GM12878 (cell line): Measurements from ENCODE around the gene MYH2. TPM values are rescaled to one million over a fixed set of nuclear protein-coding genes. Genes with fewer than 3 reads are reported as not detected.

Experiments
- ATAC-seq: fragments of 200-7000 bp; cut with Tn5 transposase; 3 replicates; pipeline ENCODE4 v1.9.1; 2020; ENCODE audit warnings: mild to moderate bottlenecking, moderate library complexity
- BruUV-seq: library from RNA; stranded (reverse); fragments of 400-500 nt; replicated peaks from 2 replicates; lab custom pipeline; 2021; lab: Mats Ljungman, UMichigan
- CTCF ChIA-PET: fragments of 300-600 bp; sonication (Branson Sonifier 250); formaldehyde crosslinking; extraction: SDS; loops from one replicate; lab custom pipeline; 2021; ENCODE audit warnings: inconsistent platforms; lab: Yijun Ruan, JAX
- POLR2A ChIA-PET: fragments of 350-600 bp; formaldehyde crosslinking; extraction: SDS; loops from one replicate; lab custom pipeline; 2021; ENCODE audit warnings: inconsistent platforms; lab: Charles Lee
- RAD21 ChIA-PET: fragments of 300-600 bp; sonication (Branson Sonifier 250); formaldehyde crosslinking; loops from one replicate; lab custom pipeline; 2023; ENCODE audit warnings: antibody characterized with exemption; ENCODE audit not compliant: unreplicated experiment; lab: Charles Lee
- SMC1A ChIA-PET: fragments of 300-600 bp; sonication (Branson Sonifier 250); formaldehyde crosslinking; loops from one replicate; lab custom pipeline; 2023; ENCODE audit not compliant: unreplicated experiment, uncharacterized antibody; lab: Charles Lee
- DNase-seq: peaks from one replicate; pipeline ENCODE4 v3.0.0-alpha.2; 2011; ENCODE audit warnings: low read depth, low spot score
- FAIRE-seq: peaks from 3 replicates; lab custom pipeline; 2011; peaks lifted over from hg19 to GRCh38; lab: Jason Lieb, UNC
- H2AFZ ChIP-seq: 2 replicates; pipeline ENCODE4 v1.6.0; 2011; ENCODE audit warnings: low read depth, low read length, control low read depth; ENCODE audit not compliant: control insufficient read depth
- H3K27ac ChIP-seq: 2 replicates; pipeline ENCODE4 v1.5.1; 2011; ENCODE audit warnings: control low read depth; ENCODE audit not compliant: control insufficient read depth, insufficient read depth
- H3K27me3 ChIP-seq, 2 experiments: replicated peaks in 1 of 2; 2 replicates each; pipeline versions ENCODE4 v1.6.0 to v1.6.1; 2011; ENCODE audit warnings: low read length in 1 of 2; ENCODE audit not compliant: control insufficient read depth in 2 of 2, insufficient read depth in 2 of 2
- H3K36me3 ChIP-seq, 2 experiments: 2 replicates each; pipeline ENCODE4 v1.5.1; 2011; ENCODE audit warnings: low read length in 1 of 2; ENCODE audit not compliant: control insufficient read depth in 2 of 2, insufficient read depth in 2 of 2
- H3K4me1 ChIP-seq: 2 replicates; pipeline ENCODE4 v1.6.1; 2011; ENCODE audit warnings: mild to moderate bottlenecking, low read length, moderate library complexity, mixed read lengths; ENCODE audit not compliant: control insufficient read depth, insufficient read depth
- H3K4me2 ChIP-seq: 2 replicates; pipeline ENCODE4 v1.6.0; 2011; ENCODE audit warnings: control low read depth; ENCODE audit not compliant: control insufficient read depth, insufficient read depth
- H3K4me3 ChIP-seq: fragments of 200-600 bp; sonication (generic); 2 replicates; pipeline ENCODE4 v1.5.1; 2016
- H3K79me2 ChIP-seq: 2 replicates; pipeline ENCODE4 v1.6.0; 2011; ENCODE audit warnings: low read length; ENCODE audit not compliant: control insufficient read depth, insufficient read depth
- H3K9ac ChIP-seq: 2 replicates; pipeline ENCODE4 v1.8.0; 2011; ENCODE audit warnings: low read length, control low read depth, mixed read lengths; ENCODE audit not compliant: control insufficient read depth, insufficient read depth
- H3K9me3 ChIP-seq: replicated peaks from 3 replicates; pipeline ENCODE4 v1.5.1; 2011; ENCODE audit warnings: mild to moderate bottlenecking, low read length; ENCODE audit not compliant: control insufficient read depth, insufficient read depth
- H4K20me1 ChIP-seq: 2 replicates; pipeline ENCODE4 v1.6.0; 2011; ENCODE audit not compliant: control insufficient read depth, insufficient read depth
- ATF3 ChIP-seq: IDR thresholded peaks from 2 replicates; pipeline ENCODE4 v1.6.1; 2011; ENCODE audit warnings: low read depth, mild to moderate bottlenecking, low read length, moderate library complexity, borderline replicate concordance; ENCODE audit errors: extremely low read depth
- NR2C1 ChIP-seq: fragments of 450-650 bp; IDR thresholded peaks from 2 replicates; pipeline ENCODE4 v1.6.1; 2017; ENCODE audit warnings: antibody characterized with exemption, mild to moderate bottlenecking, moderate library complexity
- ZBTB4 ChIP-seq: fragments of 450-650 bp; formaldehyde crosslinking; IDR thresholded peaks from 2 replicates; pipeline ENCODE4 v1.4.0; 2022; ENCODE audit warnings: mild to moderate bottlenecking, moderate library complexity
- WGBS: methylation state at CpG from one replicate; pipeline ENCODE4 v1.1.6; 2016; ENCODE audit warnings: low lambda C conversion rate; ENCODE audit not compliant: insufficient replicate concordance, insufficient coverage; ENCODE audit errors: missing lambda C conversion rate; 5-methylcytosine and 5-hydroxymethylcytosine counted together
- in situ Hi-C: fragments of 300-500 bp; cut with MboI; formaldehyde crosslinking; loops from 9 replicates; pipeline ENCODE4 v1.14.3; 2018; ENCODE audit warnings: mixed read lengths
- intact Hi-C: fragments of 100-400 bp; cut with micrococcal nuclease; formaldehyde crosslinking; loops from one replicate; pipeline ENCODE4 v1.14.2; 2022; ENCODE audit not compliant: unreplicated experiment
- polyA plus RNA-seq, 11 experiments: library from polyadenylated mRNA; depleted of rRNA in 4 of 11; unstranded in 6 of 11; stranded (reverse) in 5 of 11; fragments of >200 nt; fragmentation: Nextera tagmentation in 4 of 11; fragmentation: Illumina TruSeq in 1 of 11; extraction: Ambion mirVana in 4 of 11; extraction: Trizol in 1 of 11; gene quantifications; 1 replicate in 1 of 11; 2 replicates in 10 of 11; pipeline versions ENCODE4 v1.2.1 to v1.2.3, GENCODE V29; 2011 to 2016; ENCODE audit warnings: inconsistent platforms in 2 of 11, missing spikeins in 2 of 11, low read depth in 1 of 11
- total RNA-seq, 4 experiments: library from RNA; depleted of rRNA in 3 of 4; stranded (reverse); fragments of >200 nt in 3 of 4; fragmentation: Illumina TruSeq in 1 of 4; extraction: Trizol in 1 of 4; gene quantifications; 2 replicates each; pipeline versions ENCODE4 v1.2.1 to v1.2.3, GENCODE V29; 2013 to 2021

Gene MYH2
- total and polyA plus RNA-seq, 10 of the 15 experiments (the other 5 are each of a cell fraction or from before 2014, with no cell fraction given) = not detected

GRCh38 chr17:10516065-10516464 lies 33.4 kb downstream of the MYH2 start:
- Histone ChIP-seq H2AFZ (no peak overlapping the region), H3K79me2 (no peaks in the 10 kb centered on the region), H3K27me3 (0 out of 4 replicates have a peak, but pooled peaks cover 0 to 2% of the 10 kb centered on the region in 2 experiments), H3K4me3 (no peak overlapping the region), H3K9me3 (no peaks in the 10 kb centered on the region), H3K27ac (no peak overlapping the region), H4K20me1 (no peaks in the 10 kb centered on the region), H3K9ac (no peak overlapping the region), H3K36me3 (no peaks in the 10 kb centered on the region), H3K4me2 (no peak overlapping the region), H3K4me1 (no peaks in the 10 kb centered on the region)
- ChIA-PET SMC1A (no interaction called here), POLR2A (no interaction called here), RAD21 (no interaction called here), CTCF (no interaction called here)
- ATAC-seq (no peak), DNase-seq (no peak), FAIRE-seq (no peak)
- BruUV-seq = no TSS peak
- intact Hi-C loops (no loop called here), in situ Hi-C loops (no loop called here)
- WGBS = 29% methylated on average over 7 of the region's 7 CpGs
- TF ChIP-seq ZBTB4 (no peak), NR2C1 (no peak), ATF3 (no peak)
